Iris pigment epithelial cell (primary cell): ENCODE results near the gene LIPT2.
"Not testable (repeated sequence)": the region's sequence is repeated elsewhere in the genome, so short reads cannot be mapped to it uniquely, and the experiment has no call there.

Experiments
- DNase-seq: peaks from one replicate; pipeline ENCODE4 v3.0.0-alpha.2; 2011; ENCODE audit warnings: low read depth

The LIPT2 gene

DNA sequence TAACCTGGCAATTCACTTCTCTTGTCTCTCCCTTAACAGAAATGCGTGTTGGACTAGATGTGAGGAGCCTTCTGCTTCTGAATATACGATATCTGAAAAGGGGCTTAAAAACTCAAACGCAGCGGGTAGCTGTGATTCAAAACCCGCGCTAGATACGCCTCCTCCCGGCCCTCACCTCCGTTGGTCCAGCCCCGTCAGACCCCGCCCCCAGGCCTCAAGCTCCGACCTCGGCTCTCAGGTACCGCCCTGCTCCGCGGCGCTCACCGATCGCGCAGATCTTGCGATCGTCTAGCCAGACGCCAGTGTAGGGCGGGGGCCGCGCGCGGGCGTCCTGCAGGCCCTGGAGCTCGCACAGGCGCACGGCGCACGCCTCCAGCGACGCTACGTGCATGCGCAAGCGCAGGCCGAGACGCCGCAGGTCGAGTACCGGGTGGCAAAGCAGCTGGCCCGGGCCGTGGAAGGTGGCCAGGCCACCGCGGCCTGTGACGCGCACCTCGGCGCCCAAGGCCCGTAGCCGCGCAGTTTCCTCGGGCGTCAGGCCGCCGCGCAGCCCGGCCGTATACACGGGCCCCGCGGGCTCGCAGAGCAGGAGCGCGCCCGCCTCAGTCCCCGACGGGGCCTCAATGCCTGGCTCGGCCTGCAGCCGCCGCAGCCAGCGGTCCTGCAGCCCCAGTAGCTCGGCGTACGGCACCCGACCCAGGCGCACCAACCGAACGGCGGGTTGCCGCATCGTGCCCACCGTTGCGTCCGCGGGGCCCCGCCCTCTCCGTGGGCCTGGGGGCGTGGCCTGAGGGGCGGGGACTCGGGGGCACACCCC lies at the start of gene LIPT2:
Gene LIPT2 (minus strand): TSS at position 751 of the 817 bp plus-strand sequence. CDS start 21 bp downstream, at position 730.
- DNase-seq, result peak; percentile 99

DNA sequence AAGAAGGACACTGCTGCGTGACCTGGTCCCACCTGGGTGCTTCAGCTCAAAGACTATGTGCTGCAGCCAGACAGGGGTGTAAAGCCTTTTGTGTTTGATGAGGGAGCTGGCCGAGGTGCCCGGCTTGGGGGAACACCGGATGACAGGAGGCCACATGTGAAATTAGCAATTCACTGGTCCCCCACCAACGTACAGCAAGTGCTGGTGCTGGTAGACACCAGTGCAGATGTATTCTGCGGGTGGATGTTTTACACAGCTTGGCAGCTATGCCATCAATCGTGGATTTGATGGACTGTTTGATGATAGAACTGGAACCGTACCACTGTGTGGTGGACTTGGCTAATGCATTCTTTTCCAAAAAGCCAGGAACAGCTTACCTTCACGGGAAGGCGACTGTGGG lies 47.9 kb upstream of the LIPT2 start:
- no peak for DNase-seq

DNA sequence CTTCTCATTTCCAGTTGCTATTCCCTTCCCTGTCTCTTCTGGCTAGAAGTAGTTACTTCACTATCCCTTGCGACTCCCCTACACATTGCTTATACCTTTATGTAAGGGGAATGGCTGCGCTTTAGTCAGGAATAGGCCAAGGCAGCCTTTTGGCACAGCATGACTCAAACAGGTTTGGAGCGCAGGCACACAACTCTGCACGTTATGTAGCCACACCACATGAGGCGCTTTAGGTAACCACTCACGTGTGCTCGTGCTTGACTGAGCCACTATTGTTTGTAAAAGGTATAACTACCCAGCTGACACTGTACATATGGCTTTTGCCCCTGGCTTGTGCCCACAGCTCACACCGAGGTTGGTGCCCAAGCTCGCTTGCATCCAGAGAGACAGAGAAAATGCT lies 46.7 kb upstream of the LIPT2 start:
- DNase-seq, result no peak

DNA sequence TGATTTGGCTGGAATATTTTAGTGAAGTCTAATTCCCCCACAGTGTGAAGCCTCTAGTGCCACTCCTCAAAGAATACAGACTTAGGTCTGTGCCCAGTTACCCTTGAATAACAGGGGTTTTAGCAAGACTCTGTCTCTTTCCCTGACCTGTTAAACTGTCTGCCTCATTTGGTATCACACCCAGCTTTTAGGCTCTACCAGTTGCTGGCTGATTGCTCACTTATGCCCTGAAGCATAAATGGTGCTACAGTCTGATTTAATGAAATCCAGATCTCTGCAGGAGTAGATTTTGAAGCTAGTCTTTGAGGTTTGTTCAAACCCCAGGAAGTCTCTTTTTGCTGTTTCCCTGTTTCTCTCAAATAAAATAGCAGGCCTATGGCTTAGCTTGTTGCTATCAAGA lies 45.2 kb upstream of the LIPT2 start:
- no peak for DNase-seq

DNA sequence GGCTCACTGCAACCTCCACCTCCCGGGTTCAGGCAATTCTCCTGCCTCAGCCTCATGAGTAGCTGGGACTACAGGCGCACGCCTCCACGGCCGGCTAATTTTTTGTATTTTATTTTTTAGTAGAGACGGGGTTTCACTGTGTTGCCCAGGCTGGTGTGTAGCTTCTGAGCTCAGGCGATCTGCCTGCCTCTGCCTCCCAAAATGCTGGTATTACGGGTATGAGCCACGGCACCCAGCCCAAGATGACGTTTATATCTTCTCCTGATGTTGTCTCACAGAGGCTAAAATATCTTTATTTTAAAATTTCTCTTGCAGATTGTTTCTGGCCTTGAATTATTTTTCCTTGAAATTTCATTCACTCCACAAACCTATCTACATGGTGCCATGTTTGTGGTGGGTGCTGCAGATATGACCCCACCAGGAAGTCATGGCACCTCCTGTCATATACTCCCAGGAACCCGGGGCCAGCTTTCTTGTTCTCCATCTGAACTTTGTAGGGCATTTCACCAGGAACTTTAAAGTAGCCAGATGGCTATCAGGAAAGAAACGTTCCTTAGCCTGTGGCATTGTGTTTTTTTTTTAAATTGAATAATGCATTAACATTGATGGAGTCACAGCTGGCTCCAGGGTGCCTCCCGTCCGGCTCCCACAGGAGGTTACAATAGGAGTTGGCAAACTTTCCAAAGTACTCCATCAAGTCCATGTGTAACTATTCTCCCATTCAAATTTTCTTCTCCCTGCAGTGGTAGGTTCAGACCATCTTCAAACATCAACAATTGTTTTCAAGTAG lies 42.0 kb upstream of the LIPT2 start:
- DNase-seq, result no peak

DNA sequence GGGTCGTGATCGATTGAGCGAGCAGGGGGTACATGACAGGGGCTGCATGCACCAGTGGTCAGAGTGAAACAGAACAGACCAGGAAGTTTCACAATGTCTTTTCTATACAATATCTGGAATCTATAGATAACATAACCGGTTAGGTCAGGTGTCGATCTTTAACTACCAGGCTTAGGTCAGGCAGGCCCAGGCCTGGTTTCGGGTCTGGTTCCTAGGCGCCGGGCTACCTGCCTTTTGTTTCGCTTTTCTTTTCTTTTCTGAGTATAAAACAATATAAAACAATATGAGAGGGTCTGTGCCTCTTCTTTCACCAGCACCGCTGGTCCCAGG lies 41.4 kb upstream of the LIPT2 start:
- not testable (repeated sequence) for DNase-seq

DNA sequence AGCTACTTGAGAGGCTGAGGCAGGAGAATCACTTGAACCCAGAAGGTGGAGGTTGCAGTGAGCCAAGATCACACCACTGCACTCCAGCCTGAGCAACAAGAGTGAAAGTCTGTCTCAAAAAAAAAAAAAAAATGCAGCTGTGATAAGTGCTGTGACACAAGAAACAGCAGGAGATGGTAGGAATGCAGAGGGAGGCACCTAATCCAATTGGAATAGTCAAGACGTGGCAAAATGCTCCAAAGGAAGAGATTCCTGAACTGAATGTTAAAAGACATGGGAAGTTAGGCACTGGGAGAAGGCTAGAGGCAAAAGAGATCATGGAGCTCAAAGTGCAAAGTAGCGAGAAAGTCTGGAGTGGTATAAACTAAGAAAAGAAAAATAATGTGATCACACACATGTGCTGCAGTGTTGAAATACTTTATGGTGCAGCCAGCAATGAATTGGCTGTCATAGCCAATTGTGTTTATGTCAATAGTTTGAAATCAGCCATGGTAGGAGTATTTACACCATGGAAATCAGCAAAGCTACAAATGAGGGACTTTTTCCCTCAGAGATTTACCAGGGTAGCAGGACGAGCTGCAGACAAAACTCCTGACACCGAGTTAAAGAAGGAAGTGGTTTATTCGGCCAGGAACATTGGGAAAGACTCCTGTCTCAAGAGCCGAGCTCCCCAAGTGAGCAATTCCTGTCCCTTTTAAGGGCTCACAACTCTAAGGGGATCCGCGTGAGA lies 40.9 kb upstream of the LIPT2 start:
- no peak for DNase-seq

DNA sequence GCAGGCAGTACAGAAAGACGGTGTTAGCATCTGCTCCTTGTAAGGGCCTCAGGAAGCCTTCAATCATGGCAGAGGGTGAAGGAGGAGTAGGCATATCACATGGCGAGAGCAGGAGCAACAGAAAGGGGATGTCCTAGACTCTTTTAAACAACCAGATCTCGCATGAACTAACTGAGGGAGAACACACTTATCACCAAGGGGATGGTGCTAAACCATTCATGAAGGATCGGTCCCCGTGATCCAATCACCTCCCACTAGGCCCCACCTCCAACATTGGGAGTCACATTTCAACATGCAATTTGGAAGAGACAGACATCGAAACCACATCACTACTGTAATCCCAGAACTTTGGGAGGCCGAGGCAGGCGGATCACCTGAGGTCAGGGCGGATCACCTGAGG lies 39.9 kb upstream of the LIPT2 start:
- no peak for DNase-seq

DNA sequence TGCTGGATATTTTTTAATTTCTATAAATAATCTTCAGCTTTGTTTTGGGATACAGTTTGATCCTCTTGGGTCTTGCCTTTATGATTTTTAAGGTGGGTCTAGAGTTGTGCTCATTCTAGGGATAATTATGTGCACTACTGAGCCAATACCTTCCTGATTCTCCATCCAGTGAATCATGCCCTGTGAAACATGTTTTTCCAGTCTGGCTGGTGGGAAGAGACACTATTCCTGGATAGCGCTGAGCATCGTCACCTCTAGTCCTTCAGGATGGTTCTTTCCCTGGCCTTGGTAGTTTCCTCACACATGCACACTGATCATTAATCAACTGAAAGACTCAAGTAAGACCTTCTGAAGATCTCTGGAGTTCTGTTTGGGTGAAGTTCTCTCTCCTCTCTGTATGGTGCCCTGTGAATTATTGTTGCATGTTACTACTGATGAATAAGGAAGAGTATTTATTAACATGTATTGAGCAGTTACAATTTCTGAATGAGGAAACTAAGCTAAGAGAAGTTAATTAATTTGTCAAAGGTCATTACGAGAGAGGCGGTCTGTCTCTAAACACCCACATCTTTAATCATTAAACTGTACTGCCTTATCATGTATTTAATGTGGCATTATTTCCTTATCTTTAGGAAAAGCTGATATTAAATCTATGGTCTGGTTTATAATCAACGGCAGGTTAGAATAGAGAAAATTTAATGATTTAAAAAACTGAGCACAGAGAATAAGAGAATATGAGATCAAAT lies 39.1 kb upstream of the LIPT2 start:
- DNase-seq, result no peak

DNA sequence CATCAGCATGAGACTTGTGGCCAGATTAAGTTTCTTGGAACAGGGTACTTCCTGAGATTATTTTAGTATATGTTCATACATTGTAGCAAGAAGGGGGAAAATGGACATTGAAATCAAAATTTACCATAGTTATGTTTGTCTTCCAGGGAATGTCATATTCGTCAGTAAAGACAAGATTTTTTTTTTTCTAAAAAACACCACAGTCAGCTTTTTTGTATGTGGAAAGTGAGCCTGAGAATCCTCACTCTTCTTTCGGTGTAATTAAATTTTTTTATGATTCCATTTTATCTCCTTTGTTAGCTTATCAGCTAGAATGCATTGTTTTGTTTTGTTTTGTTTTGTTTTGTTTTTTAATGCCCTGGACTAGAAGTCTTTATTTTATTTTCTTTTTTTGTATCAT lies 31.5 kb upstream of the LIPT2 start:
- no peak for DNase-seq

DNA sequence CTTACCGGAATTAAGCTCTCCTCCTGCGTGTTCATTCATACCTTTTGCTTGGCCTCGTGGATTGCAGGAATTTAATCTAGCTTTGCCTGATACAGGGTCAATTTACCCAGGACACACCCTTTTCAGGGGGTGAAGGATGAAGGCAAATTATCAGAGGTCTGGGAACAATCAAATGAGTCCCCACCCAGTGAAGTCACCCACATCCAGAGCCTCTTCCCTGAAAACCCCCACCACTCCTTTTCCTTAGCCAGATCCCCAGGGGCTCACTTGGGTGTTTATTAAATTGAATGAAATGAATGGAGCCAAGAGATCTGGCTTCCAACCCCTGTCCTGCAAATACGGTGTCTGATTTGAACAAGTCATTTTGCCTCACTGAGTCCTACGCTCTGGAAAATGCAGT lies 31.0 kb upstream of the LIPT2 start:
- DNase-seq, result no peak

DNA sequence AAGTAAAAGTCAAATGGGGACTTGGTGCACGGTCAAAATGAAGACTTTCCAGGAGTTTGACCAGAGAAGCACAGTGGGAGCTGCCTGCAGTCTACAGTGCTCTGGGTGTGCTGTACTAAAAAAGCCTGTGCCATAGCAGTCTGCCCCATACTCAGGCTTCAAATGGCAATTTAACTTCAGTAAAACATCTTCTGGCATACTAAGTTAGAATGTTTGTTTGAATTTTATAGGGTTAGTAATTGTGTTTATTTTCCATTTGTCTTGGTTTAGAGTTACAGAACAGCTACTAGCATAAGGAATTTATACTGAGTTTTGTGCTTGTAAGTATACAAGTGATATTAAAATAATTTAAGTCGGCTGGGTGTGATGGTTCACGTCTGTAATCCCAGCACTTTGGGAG lies 29.3 kb upstream of the LIPT2 start:
- no peak for DNase-seq

DNA sequence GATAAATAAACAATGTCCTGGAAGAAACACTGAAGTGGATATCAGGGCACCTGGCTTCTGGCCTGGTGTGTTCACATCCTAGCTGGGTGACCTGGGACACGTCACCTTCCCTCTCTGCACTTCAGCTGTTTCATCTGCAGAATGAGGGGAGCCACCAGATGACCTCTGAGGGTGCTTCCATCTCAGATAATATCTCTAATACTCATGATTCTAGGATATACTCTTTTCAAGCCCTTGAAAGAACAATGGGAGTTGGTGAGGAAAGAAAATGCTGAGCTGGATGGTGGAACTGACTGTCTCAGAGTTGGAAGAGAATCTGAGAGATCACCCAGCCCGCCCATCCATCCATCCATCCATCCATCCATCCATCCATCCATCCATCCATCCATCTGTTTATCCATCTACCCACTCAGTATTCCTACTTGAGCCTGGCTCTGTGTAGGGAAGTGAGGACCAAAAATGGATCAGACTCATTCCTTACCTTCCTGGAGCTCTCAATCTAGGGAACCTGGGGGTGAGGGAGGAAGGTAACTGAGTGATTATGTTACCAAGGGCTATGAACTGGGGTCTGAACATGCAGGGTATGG lies 28.2 kb upstream of the LIPT2 start:
- DNase-seq, result no peak

DNA sequence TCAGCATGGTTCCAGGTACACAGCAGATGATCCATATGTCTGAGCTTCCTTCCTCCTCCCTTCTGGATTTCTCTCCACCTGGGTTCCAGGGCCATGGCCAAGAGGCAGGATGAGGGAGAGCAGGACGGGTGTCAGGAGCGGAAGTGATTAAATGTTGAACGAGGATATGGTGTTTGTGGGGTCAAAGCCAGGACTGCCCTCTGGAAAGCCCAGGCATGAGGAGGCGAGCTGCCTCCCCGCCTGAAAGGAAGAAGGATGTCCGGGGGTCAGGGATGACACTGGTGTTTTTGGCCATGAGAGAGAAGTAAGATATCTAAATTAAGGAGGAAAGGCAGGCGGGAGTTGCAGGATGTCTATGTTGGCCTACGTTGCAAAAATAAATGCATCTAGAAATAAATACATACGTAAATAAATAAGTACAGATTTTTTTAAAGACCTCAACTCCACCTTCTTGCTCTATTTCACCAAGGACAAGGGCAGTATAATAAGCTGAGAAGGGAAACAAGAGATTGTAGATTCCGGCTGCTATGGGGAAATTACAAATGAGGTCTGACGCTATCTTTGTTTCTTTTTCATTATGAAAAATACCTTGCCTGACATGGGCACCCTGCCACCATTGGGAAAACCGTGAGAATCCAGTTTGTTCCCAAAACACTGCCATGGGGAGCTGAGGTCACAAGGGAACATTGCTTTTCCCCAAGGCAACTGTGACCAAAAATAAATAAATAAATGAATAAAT lies 27.6 kb upstream of the LIPT2 start:
- DNase-seq, result no peak

DNA sequence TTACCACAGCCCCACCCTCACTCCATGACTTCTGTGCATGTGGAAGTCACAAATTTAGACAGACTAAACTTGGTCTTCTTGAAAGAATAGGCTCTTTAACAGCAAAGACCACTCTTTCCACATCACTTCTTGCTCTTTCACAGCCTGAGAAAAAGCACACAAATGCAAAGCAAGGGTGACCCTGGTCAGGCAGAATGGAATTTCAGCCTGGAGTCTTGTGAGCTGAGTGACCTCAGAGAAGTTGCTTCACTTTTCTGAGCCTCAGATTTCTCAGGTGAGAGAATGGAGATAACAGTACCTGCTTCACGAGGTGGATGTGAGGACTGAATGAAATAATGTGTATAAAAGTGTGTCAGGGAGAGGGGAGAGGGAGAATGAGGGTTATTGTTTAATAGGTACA lies 26.8 kb upstream of the LIPT2 start:
- DNase-seq, result peak; percentile 6

DNA sequence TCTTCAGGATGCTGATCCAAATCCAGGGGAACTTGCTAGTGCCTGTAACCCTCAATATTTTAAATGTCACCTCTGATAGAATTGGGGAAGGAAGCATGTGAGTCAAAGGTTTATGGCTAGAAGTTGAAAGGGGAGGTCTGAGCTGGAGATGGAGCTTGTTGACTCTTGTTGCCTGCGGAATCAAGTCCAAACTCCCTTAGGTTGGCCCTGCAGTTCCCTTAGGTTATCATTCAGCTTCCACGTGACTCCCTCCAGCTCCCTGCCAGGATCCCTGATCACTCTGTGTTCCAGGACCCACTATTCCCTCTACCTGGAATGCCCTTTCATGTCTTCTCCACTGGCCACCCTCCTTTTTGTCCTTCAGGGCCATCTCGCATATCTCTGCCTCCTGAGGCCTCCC lies 26.2 kb upstream of the LIPT2 start:
- no peak for DNase-seq

DNA sequence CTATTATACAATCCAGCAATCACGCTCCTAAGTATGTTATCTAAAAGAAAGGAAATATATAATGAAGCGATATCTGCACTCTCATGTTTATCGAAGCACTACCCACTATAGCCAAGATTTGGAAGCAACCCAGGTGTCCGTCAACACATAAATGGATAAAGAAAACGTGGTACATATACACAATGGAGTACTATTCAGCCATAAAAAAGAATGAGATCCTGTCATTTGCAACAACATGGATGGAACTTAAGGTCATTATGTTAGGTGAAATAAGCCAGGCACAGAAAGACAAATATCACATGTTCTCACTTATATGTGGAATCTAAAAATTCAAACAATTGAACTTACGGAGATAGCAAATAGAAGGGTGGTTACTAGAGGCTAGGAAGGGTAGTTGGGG lies 24.1 kb upstream of the LIPT2 start:
- DNase-seq, result not testable (repeated sequence)

DNA sequence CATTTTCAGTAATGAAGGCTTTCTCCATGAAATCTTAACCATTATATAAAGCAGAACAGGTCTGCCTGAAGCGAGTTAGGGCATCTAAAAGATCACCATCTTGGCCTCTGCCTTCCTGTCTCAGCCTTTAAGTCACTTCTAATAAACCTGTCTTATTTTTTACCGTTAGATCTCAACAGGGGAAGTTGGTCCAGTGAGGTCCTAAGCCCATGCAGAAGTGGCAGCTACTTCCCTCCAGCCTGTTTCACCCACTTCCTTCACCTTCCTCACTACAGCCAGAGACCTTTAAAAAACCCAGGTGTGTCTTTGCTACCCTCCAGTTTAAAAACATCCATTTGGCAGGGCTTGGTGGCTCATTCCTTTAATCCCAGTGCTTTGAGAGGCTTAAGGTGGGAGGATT lies 14.1 kb upstream of the LIPT2 start:
- DNase-seq, result no peak

DNA sequence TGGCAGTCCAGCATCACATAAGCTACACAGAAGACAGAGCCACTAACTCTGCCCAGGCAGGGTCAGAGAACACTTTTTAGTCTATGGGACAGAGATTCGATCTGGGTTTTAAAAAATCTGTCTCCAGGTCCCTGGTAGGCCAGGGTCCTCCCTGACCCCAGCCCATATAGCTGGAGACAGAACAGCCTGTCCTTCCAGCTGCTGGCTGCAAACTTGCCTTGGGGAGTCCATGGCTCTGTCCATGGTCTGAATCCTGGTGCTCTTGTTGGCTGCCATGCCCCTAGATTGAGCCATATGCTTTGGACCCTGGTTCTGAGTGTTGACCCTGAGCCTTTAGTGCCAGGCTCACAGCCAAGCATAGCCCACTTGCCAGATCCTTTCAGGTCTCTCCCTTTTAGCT lies 13.3 kb upstream of the LIPT2 start:
- DNase-seq, result peak; percentile 21

DNA sequence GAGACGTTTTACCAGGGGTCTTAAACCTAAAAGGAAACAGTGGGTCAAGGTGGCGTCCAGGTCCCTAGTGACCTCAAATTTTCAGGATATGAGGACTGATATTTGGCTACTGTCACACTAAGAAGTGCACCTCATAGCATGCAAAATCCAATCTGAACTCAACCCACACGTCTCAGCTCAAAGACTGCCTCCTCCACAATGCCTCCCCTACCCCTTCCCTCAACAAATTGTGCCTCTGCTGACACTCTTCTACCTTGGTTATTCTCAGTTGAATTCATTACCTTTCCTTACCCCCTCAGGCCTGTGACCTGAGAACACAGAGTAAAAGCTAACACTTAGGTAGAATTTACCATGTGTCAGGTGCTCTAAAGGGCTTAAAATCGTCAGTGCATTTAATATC lies 12.4 kb upstream of the LIPT2 start:
- no peak for DNase-seq

DNA sequence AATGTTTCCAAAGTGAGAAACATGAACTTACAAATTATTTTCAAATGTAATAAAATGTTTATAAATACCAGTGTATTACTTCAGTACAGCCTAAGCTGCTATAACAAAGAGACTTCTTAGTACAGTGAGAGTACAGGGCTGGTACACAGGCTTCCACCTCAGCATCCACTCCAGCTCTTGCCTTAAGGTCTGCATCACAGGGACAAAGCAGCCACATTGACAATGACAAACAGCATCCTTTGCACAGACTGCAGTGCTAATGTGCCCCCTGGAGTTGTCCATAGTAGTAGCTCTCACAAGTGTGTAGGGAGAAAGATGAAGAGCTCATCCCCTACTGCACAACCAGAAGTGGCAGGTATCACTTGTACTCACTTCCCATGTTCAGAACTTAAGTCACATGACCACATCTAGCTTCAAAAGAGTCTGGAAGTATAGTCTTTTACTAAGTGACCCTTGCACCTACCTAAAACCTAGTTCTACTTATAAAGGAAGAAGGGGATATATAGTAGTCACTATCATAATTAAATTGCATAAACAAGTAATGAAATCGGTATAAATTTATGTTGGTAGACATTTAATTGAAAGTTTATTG lies 10.7 kb upstream of the LIPT2 start:
- DNase-seq, result no peak
